Right lobe of liver (tissue), 6 donors: Measurements from ENCODE around the gene BMERB1. TPM values are rescaled to one million over a fixed set of nuclear protein-coding genes. Genes with fewer than 3 reads are reported as not detected.
A peak's percentile ranks its signal among the peaks of the same experiment; 100 is the strongest.

Experiments used
- ATAC-seq, 4 donors: fragments of 200-7000 bp; cut with Tn5 transposase; one replicate each; pipeline ENCODE4 v1.9.1; 2020; ENCODE audit warnings: mild to moderate bottlenecking in 4 of 4, moderate library complexity in 4 of 4
- DNase-seq, 3 donors: peaks; one replicate each; pipeline ENCODE4 v3.0.0-alpha.2; 2020
- H3K27ac ChIP-seq, 3 donors: fragments of 200-600 bp; one replicate each; pipeline ENCODE4 v1.8.0; 2022
- H3K27me3 ChIP-seq, 2 donors: fragments of 200-600 bp; one replicate each; pipeline ENCODE4 v1.8.0; 2022
- H3K36me3 ChIP-seq, 4 donors: fragments of 200-600 bp; sonication (generic) in 1 of 4; one replicate each; pipeline versions ENCODE4 v1.5.1 to v1.8.0; 2017 to 2022; ENCODE audit warnings: control low read depth in 1 of 4
- H3K4me1 ChIP-seq, 4 donors: fragments of 200-600 bp; sonication (generic) in 1 of 4; one replicate each; pipeline versions ENCODE4 v1.5.1 to v1.8.0; 2017 to 2022; ENCODE audit warnings: control low read depth in 1 of 4
- H3K4me3 ChIP-seq, 3 donors: fragments of 200-600 bp; one replicate each; pipeline ENCODE4 v1.8.0; 2022
- H3K9me3 ChIP-seq, 4 donors: fragments of 200-600 bp; sonication (generic) in 1 of 4; one replicate each; pipeline versions ENCODE4 v1.5.1 to v1.8.0; 2017 to 2022; ENCODE audit warnings: control low read depth in 1 of 4
- CTCF ChIP-seq, 4 donors: fragments of 200-600 bp in 3 of 4; fragments of 450-650 bp in 1 of 4; IDR thresholded peaks; one replicate each; pipeline versions ENCODE4 v1.5.1 to v1.8.0; 2016 to 2022; ENCODE audit warnings: antibody characterized with exemption in 4 of 4, mild to moderate bottlenecking in 2 of 4
- POLR2A ChIP-seq: fragments of 450-650 bp; IDR thresholded peaks from one replicate; pipeline ENCODE4 v1.6.1; 2017; ENCODE audit warnings: antibody characterized with exemption, mild to moderate bottlenecking
- WGBS: methylation state at CpG from one replicate; pipeline ENCODE4 v1.1.6; 2018; ENCODE audit warnings: low coverage, low lambda C conversion rate; ENCODE audit not compliant: insufficient coverage; ENCODE audit errors: missing lambda C conversion rate; 5-methylcytosine and 5-hydroxymethylcytosine counted together
- intact Hi-C, 2 donors: fragments of 100-400 bp; cut with DNase I; formaldehyde crosslinking; loops; one replicate each; pipeline versions ENCODE4 v1.11.2 to v1.14.1; 2022
- total RNA-seq, 6 experiments: library from RNA; depleted of rRNA in 2 of 6; stranded (reverse); fragments of >200 nt in 2 of 6; fragmentation: NEBNext Ultra II Directional in 3 of 6; extraction: Animal tissue kit (Norgen Biotek cat#: 25700) in 3 of 6; gene quantifications; one replicate each; pipeline versions ENCODE4 v1.1.0 to v1.2.4, GENCODE V29; 2016 to 2023
- donor health status: DM: no; HTN: yes; CAD: no.
- donor health status: DM: no; HTN: no; CAD: no.
- donor health status: DM: no; HTN: no; CAD: no.
- donor health status: DM: no; HTN: yes; CAD: no.
- donor health status: DM: no; HTN: yes; CAD: no.

The BMERB1 gene
- total RNA-seq, 6 experiments from 2014 or later, result 7.0 to 24.0 (median 10.5) TPM

DNA sequence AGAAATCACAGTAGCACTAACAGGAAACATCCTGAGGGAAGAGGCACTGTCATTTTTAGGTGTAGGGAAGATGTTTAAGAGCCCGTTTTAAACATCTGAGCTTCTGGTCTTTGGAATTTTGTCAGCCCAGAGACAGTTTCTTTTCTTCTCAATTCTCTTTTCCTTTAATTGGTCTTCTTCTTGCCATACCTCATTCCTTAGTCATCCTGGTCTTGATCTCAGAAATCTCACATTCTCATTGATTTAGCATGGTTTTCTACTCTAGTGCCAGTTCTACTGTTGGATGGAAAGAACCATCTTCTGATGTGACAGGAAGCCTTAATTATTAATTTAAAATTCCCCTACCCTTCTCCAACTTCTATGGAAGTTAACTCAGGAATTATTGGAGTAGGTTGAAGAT lies 25.4 kb downstream of the BMERB1 start:
- TF ChIP-seq POLR2A, result no peak
- TF ChIP-seq CTCF (IDR thresholded peaks at IDR 0.05), result no peak
- Histone ChIP-seq H3K36me3 (no peaks in the 10 kb centered on the region), H3K27ac (no peak overlapping the region), H3K4me1 (peaks cover 0 to 33% (median 12%) of the 10 kb centered on the region in 4 donors), H3K27me3 (no peaks in the 10 kb centered on the region), H3K9me3 (no peaks in the 10 kb centered on the region), H3K4me3 (no peak overlapping the region)
- intact Hi-C loops, result no loop called here
- WGBS, result 90% methylated on average over 1 of the region's 1 CpG
- DNase-seq (no peak), ATAC-seq (no peak)

- DNase-seq (no peak), ATAC-seq (peak in 1 of 4 donors; percentile 31)
- Histone ChIP-seq H3K36me3 (no peaks in the 10 kb centered on the region), H3K27me3 (no peaks in the 10 kb centered on the region), H3K4me1 (peaks cover 0 to 24% (median 8%) of the 10 kb centered on the region in 4 donors), H3K4me3 (no peak overlapping the region), H3K27ac (no peak overlapping the region), H3K9me3 (no peaks in the 10 kb centered on the region)
- TF ChIP-seq CTCF (IDR thresholded peaks at IDR 0.05) (no peak), POLR2A (no peak)
- WGBS, result 68% methylated on average over 3 of the region's 3 CpGs
- intact Hi-C loops, result no loop called here
Observed at GRCh38 chr16:15460601-15461000, 26.2 kb downstream of the BMERB1 start.

GRCh38 chr16:15461376-15461775 lies 27.0 kb downstream of the BMERB1 start:
- Histone ChIP-seq H3K4me1 (peaks cover 0 to 20% (median 6%) of the 10 kb centered on the region in 4 donors), H3K4me3 (no peak overlapping the region), H3K27ac (no peak overlapping the region), H3K27me3 (no peaks in the 10 kb centered on the region), H3K9me3 (no peaks in the 10 kb centered on the region), H3K36me3 (no peaks in the 10 kb centered on the region)
- WGBS, result 93% methylated on average over 5 of the region's 6 CpGs
- intact Hi-C loops, result no loop called here
- DNase-seq, result no peak
- TF ChIP-seq POLR2A, result no peak
- ATAC-seq, result no peak

DNA sequence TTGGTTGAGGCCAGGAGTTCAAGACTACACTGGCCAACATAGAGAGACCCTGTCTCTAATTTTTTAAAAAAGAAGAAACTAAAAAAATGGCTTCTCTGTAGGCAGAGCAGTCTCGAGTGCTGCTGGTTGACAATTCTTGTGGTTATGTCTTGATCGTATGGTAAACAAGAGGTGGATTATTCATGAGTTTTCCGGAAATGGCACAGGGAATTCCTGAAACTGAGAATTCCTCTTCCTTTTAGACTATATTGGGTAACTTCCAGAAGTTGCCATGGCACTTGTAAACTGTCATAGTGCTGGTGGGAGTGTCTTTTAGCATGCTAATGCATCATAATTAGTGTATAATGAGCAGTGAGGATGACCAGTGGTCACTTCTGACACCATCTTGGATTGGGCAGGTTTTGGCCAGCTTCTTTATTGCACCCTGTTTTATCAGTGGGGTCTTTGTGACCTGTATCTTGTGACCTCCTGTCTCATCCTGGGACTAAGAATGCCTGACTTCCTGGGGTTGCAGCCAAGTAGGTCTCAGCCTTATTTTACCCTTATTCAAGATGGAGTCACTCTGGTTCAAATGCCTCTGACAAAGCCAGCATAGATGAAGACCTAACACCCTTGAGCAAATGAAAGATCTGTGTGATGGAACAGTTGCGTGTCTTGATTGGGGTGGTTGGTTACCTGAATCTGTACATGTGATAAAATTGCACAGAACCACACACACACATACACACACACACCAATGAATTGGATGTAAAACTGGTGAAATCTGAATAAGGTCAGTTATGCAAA lies 30.2 kb downstream of the BMERB1 start:
- H3K4me1 ChIP-seq, result peaks cover 0 to 5% (median 0%) of the 10 kb centered on the region in 4 donors
- no peak for ATAC-seq
- intact Hi-C loops, result no loop called here
- DNase-seq, result no peak
- TF ChIP-seq CTCF (IDR thresholded peaks at IDR 0.05) (no peak), POLR2A (no peak)
- no peaks in the 10 kb centered on the region for H3K36me3 ChIP-seq
- H3K4me3 ChIP-seq, result no peak overlapping the region
- no peak overlapping the region for H3K27ac ChIP-seq
- no peaks in the 10 kb centered on the region for H3K27me3 ChIP-seq
- 69% methylated on average over 4 of the region's 4 CpGs for WGBS
- no peaks in the 10 kb centered on the region for H3K9me3 ChIP-seq

DNA sequence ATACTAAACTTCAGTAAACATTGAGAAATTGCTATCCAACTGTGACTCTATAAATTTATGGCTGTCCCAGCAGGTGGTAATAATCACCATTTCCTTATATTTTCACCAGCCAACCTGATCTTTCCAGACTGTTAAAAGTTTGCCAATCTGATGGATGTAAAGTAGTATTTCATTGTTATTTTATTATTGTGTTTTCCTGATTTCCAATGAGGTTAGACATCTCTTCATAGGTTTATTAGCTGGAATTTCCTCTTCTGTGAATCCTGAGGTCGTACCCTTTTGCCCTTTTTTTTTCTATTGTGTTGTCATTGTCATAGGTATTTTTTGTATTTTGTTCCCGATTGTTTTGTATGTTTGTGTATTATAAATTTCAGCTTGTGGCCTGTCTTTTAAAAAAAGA lies 31.7 kb downstream of the BMERB1 start:
- Histone ChIP-seq H3K4me1 (no peaks in the 10 kb centered on the region), H3K27ac (no peak overlapping the region), H3K27me3 (no peaks in the 10 kb centered on the region), H3K4me3 (no peak overlapping the region), H3K36me3 (no peaks in the 10 kb centered on the region), H3K9me3 (no peaks in the 10 kb centered on the region)
- 77% methylated on average over 2 of the region's 2 CpGs for WGBS
- intact Hi-C loops, result no loop called here
- DNase-seq, result no peak
- no peak for TF ChIP-seq CTCF (IDR thresholded peaks at IDR 0.05)
- ATAC-seq, result no peak
